H9 (cell line): ENCODE results near the gene IFT81. TPM values are rescaled to one million over a fixed set of nuclear protein-coding genes. Genes with fewer than 3 reads are reported as not detected.

Experiments
- DNase-seq: peaks from one replicate; pipeline ENCODE4 v3.0.0-alpha.2; 2017
- H2AFZ ChIP-seq: one replicate; pipeline ENCODE4 v1.6.1; 2013; ENCODE audit warnings: mild to moderate bottlenecking, low read length, control low read depth, moderate library complexity
- H2AK5ac ChIP-seq: 2 replicates; pipeline ENCODE4 v1.6.1; 2013; ENCODE audit warnings: low read length, control low read depth, mixed read lengths; ENCODE audit not compliant: insufficient read length
- H2BK120ac ChIP-seq: one replicate; pipeline ENCODE4 v1.6.1; 2013; ENCODE audit warnings: low read depth, mild to moderate bottlenecking, low read length, control low read depth, inconsistent platforms; ENCODE audit not compliant: poor library complexity, severe bottlenecking
- H2BK12ac ChIP-seq: 2 replicates; pipeline ENCODE4 v1.6.1; 2013; ENCODE audit warnings: low read length, control low read depth, mixed read lengths, low read depth; ENCODE audit not compliant: insufficient read length
- H2BK15ac ChIP-seq: 2 replicates; pipeline ENCODE4 v1.6.1; 2013; ENCODE audit warnings: low read depth, low read length, control low read depth
- H2BK20ac ChIP-seq: one replicate; pipeline ENCODE4 v1.6.1; 2013; ENCODE audit warnings: low read depth, mild to moderate bottlenecking, low read length, control low read depth, inconsistent platforms; ENCODE audit not compliant: poor library complexity, severe bottlenecking
- H2BK5ac ChIP-seq: 2 replicates; pipeline ENCODE4 v1.6.1; 2013; ENCODE audit warnings: low read length, control low read depth, mixed read lengths; ENCODE audit not compliant: insufficient read length
- H3K14ac ChIP-seq: 2 replicates; pipeline ENCODE4 v1.6.1; 2013; ENCODE audit warnings: low read length, control low read depth; ENCODE audit not compliant: insufficient read depth
- H3K18ac ChIP-seq: 2 replicates; pipeline ENCODE4 v1.6.1; 2013; ENCODE audit warnings: low read depth, mild to moderate bottlenecking, mixed read lengths, low read length, control low read depth; ENCODE audit not compliant: insufficient read length
- H3K23ac ChIP-seq: 2 replicates; pipeline ENCODE4 v1.6.1; 2013; ENCODE audit warnings: low read length, control low read depth, mixed read lengths, low read depth; ENCODE audit not compliant: insufficient read length
- H3K23me2 ChIP-seq: 2 replicates; pipeline ENCODE4 v1.6.1; 2013; ENCODE audit warnings: low read depth, mild to moderate bottlenecking, mixed read lengths, low read length, control low read depth; ENCODE audit not compliant: insufficient read length, poor library complexity, severe bottlenecking
- H3K27ac ChIP-seq: 2 replicates; pipeline ENCODE4 v1.5.1; 2013; ENCODE audit warnings: low read length, control low read depth, mixed read lengths, low read depth; ENCODE audit not compliant: insufficient read length
- H3K27me3 ChIP-seq: 2 replicates; pipeline ENCODE4 v1.6.1; 2013; ENCODE audit warnings: low read length, control low read depth, inconsistent platforms; ENCODE audit not compliant: insufficient read depth
- H3K4ac ChIP-seq: 2 replicates; pipeline ENCODE4 v1.6.1; 2013; ENCODE audit warnings: low read depth, mild to moderate bottlenecking, control low read depth, inconsistent platforms, low read length, moderate library complexity
- H3K4me1 ChIP-seq: 2 replicates; pipeline ENCODE4 v1.6.1; 2013; ENCODE audit warnings: low read length, control low read depth, inconsistent platforms; ENCODE audit not compliant: insufficient read depth
- H3K4me2 ChIP-seq: 2 replicates; pipeline ENCODE4 v1.6.1; 2013; ENCODE audit warnings: low read length, control low read depth, mixed read lengths; ENCODE audit not compliant: insufficient read length, insufficient read depth
- H3K56ac ChIP-seq: 2 replicates; pipeline ENCODE4 v1.6.1; 2013; ENCODE audit warnings: low read depth, mild to moderate bottlenecking, mixed read lengths, low read length, control low read depth; ENCODE audit not compliant: insufficient read length
- H3K79me1 ChIP-seq: 2 replicates; pipeline ENCODE4 v1.6.1; 2013; ENCODE audit warnings: low read depth, mild to moderate bottlenecking, moderate library complexity, low read length, control low read depth, inconsistent platforms; ENCODE audit not compliant: insufficient read depth, poor library complexity, severe bottlenecking
- H3K79me2 ChIP-seq: 2 replicates; pipeline ENCODE4 v1.6.1; 2013; ENCODE audit warnings: low read length, control low read depth, inconsistent platforms; ENCODE audit not compliant: insufficient read depth
- H3K9ac ChIP-seq: 2 replicates; pipeline ENCODE4 v1.6.1; 2013; ENCODE audit warnings: low read length, control low read depth, mixed read lengths; ENCODE audit not compliant: insufficient read length; ENCODE audit errors: extremely low read depth
- H3K9me3 ChIP-seq: one replicate; pipeline ENCODE4 v1.6.1; 2013; ENCODE audit warnings: low read depth, low read length, inconsistent platforms; ENCODE audit not compliant: control insufficient read depth
- H3T11ph ChIP-seq: one replicate; pipeline ENCODE4 v1.6.1; 2013; ENCODE audit warnings: mild to moderate bottlenecking, low read length, control low read depth, inconsistent platforms
- H4K20me1 ChIP-seq: one replicate; pipeline ENCODE4 v1.6.1; 2013; ENCODE audit not compliant: control insufficient read depth, insufficient read length, insufficient read depth
- H4K5ac ChIP-seq: 2 replicates; pipeline ENCODE4 v1.6.1; 2013; ENCODE audit warnings: low read depth, mild to moderate bottlenecking, mixed read lengths, low read length, control low read depth; ENCODE audit not compliant: insufficient read length
- H4K8ac ChIP-seq: replicated peaks from 2 replicates; pipeline ENCODE4 v1.6.1; 2013; ENCODE audit warnings: low read length, control low read depth, mixed read lengths, low read depth; ENCODE audit not compliant: insufficient read length
- H4K91ac ChIP-seq: 2 replicates; pipeline ENCODE4 v1.6.1; 2013; ENCODE audit warnings: low read depth, mild to moderate bottlenecking, moderate library complexity, mixed read lengths, low read length, control low read depth; ENCODE audit not compliant: insufficient read length
- H3K27ac Mint-ChIP-seq, 3 experiments: 2 replicates in 2 of 3; 3 replicates in 1 of 3; pipeline ENCODE4 v1.8.0; 2020 to 2021; ENCODE audit warnings: mixed read lengths in 3 of 3, mild to moderate bottlenecking in 1 of 3, moderate library complexity in 1 of 3
- H3K27me3 Mint-ChIP-seq: 2 replicates; pipeline ENCODE4 v1.8.0; 2021; ENCODE audit warnings: low read depth, mild to moderate bottlenecking, moderate library complexity, mixed read lengths
- H3K36me3 Mint-ChIP-seq, 3 experiments: 2 replicates in 2 of 3; 3 replicates in 1 of 3; pipeline ENCODE4 v1.8.0; 2020 to 2021; ENCODE audit warnings: low read depth in 3 of 3, mixed read lengths in 3 of 3; ENCODE audit not compliant: insufficient read depth in 1 of 3
- H3K4me1 Mint-ChIP-seq, 2 experiments: 2 replicates each; pipeline ENCODE4 v1.8.0; 2020; ENCODE audit warnings: mixed read lengths in 2 of 2
- H3K4me3 Mint-ChIP-seq, 2 experiments: 2 replicates in 1 of 2; 3 replicates in 1 of 2; pipeline ENCODE4 v1.8.0; 2020 to 2021; ENCODE audit warnings: mild to moderate bottlenecking in 2 of 2, mixed read lengths in 2 of 2, moderate library complexity in 1 of 2
- H3K9me3 Mint-ChIP-seq, 2 experiments: 2 replicates in 1 of 2; 3 replicates in 1 of 2; pipeline ENCODE4 v1.8.0; 2020; ENCODE audit warnings: mild to moderate bottlenecking in 2 of 2, mixed read lengths in 2 of 2, moderate library complexity in 1 of 2
- total RNA-seq: library from RNA; stranded (reverse); gene quantifications from 2 replicates; pipeline ENCODE4 v1.2.1, GENCODE V29; 2021
- TF ChIP-seq, protein P1 (sequence below): fragments of 200-600 bp; sonication (generic); conservative IDR thresholded peaks from 3 replicates; pipeline ENCODE4 v1.8.0; 2021; ENCODE audit warnings: antibody characterized with exemption, mild to moderate bottlenecking

Gene IFT81
- total RNA-seq, 1 experiment from 2014 or later, result 9.3 TPM

DNA sequence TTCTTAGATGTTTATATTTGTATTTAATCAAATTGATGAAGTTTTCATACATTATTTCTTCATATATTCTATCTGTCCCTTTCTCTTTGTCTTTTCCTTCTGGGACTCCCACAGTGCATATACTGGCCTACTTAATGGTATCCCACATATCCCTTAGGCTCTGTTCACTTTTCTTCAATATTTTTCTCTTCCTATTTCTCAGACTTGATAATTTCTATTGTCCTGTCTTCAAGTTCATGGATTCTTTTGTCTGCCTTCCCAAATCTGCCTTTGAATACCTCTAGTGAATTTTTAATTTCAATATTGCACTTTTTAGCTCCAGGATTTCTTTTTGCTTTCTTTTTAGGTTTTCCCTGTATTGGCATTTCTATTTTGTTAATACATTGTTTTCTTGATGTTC is 33.4 kb downstream of the IFT81 start:
- Mint-ChIP-seq H3K27ac (no peak overlapping the region), H3K4me1 (0 out of 4 replicates have a peak, but pooled peaks cover 0 to 3% of the 10 kb centered on the region in 2 experiments), H3K4me3 (no peak overlapping the region), H3K36me3 (peaks cover 21 to 37% (median 29%) of the 10 kb centered on the region in 3 experiments), H3K27me3 (no peaks in the 10 kb centered on the region), H3K9me3 (peaks cover 13 to 14% of the 10 kb centered on the region in 2 experiments)
- no peak overlapping the region for H3T11ph ChIP-seq
- H4K5ac ChIP-seq, result no peak overlapping the region
- no peaks in the 10 kb centered on the region for H3K9me3 ChIP-seq
- no peak overlapping the region for H3K56ac ChIP-seq
- H2BK120ac ChIP-seq, result no peak overlapping the region
- no peak overlapping the region for H3K18ac ChIP-seq
- H2AFZ ChIP-seq, result no peak overlapping the region
- H2BK20ac ChIP-seq, result no peak overlapping the region
- no peak overlapping the region for H3K27ac ChIP-seq
- no peak overlapping the region for H3K14ac ChIP-seq
- no peak overlapping the region for H4K91ac ChIP-seq
- no peak overlapping the region for H2BK15ac ChIP-seq
- no peaks in the 10 kb centered on the region for H3K23me2 ChIP-seq
- H3K79me1 ChIP-seq, result no peaks in the 10 kb centered on the region
- no peak overlapping the region for H2BK5ac ChIP-seq
- H2BK12ac ChIP-seq, result no peak overlapping the region
- TF ChIP-seq, protein P1, sequence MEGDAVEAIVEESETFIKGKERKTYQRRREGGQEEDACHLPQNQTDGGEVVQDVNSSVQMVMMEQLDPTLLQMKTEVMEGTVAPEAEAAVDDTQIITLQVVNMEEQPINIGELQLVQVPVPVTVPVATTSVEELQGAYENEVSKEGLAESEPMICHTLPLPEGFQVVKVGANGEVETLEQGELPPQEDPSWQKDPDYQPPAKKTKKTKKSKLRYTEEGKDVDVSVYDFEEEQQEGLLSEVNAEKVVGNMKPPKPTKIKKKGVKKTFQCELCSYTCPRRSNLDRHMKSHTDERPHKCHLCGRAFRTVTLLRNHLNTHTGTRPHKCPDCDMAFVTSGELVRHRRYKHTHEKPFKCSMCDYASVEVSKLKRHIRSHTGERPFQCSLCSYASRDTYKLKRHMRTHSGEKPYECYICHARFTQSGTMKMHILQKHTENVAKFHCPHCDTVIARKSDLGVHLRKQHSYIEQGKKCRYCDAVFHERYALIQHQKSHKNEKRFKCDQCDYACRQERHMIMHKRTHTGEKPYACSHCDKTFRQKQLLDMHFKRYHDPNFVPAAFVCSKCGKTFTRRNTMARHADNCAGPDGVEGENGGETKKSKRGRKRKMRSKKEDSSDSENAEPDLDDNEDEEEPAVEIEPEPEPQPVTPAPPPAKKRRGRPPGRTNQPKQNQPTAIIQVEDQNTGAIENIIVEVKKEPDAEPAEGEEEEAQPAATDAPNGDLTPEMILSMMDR, result no peak
- no peak overlapping the region for H2AK5ac ChIP-seq
- no peaks in the 10 kb centered on the region for H4K20me1 ChIP-seq
- DNase-seq, result no peak
- no peak overlapping the region for H3K23ac ChIP-seq
- no peak overlapping the region for H4K8ac ChIP-seq
- H3K27me3 ChIP-seq, result no peaks in the 10 kb centered on the region
- H3K4me1 ChIP-seq, result no peaks in the 10 kb centered on the region
- no peak overlapping the region for H3K4ac ChIP-seq
- H3K79me2 ChIP-seq, result no peaks in the 10 kb centered on the region
- no peak overlapping the region for H3K4me2 ChIP-seq
- no peak overlapping the region for H3K9ac ChIP-seq
